HT-29 (cell line): Measurements from ENCODE around the gene CREBBP. TPM values are rescaled to one million over a fixed set of nuclear protein-coding genes. Genes with fewer than 3 reads are reported as not detected.
"Not testable (repeated sequence)": the region's sequence is repeated elsewhere in the genome, so short reads cannot be mapped to it uniquely, and the experiment has no call there.

Source experiments
- DNase-seq: peaks from one replicate; pipeline ENCODE4 v3.0.0-alpha.2; 2015; ENCODE audit warnings: low spot score
- total RNA-seq: library from RNA; depleted of rRNA; stranded (reverse); fragments of >200 nt; shearing (Covaris generic); gene quantifications from 2 replicates; pipeline ENCODE4 v1.2.3, GENCODE V29; 2014; rRNA removed

CREBBP gene
- 19.3 and 25.8 TPM in 2 replicates for total RNA-seq

DNA sequence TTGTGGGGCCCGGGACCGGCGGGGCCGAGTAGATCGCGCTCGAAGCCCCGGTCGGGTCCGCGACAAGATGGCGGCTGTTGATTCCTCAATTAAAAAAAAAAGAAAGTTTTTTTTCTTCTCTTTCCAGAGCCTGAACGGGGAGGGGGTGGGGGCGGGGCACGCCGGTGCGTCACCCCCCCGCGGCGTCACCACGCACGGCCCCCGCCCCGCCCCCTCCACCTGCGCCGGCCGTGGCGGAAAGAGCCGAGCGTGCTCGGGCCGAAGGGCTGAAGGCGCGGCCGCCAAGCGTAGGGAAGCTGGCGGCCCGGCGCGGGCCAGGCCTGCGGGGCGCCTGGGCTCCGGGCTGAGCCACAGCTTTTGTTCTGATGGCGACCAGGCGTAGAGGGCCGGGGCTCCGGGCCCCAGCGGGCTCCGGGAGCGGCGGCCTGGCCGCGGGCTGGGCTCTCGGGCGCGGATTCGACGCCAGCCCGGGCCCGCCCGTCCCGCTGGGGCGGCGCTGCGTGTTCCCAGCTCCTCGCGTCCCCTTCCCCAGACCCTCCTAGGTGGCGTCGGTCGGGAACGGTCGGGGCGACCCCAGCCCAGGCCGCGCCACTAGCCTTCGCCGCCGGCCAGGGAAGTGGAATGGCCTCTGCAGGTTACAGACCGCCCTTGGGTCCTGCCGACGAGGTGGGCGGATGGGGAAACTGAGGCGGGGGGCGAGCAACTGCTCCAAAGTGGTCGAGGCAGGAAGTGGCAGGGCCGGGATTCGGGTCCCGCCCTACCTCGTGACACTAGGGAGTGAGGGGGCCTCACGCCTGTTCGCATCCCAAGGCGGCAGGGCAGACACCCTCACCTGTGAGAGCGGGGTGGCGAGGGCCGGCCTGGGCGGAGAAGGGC is at the start of gene CREBBP:
Gene CREBBP, minus strand, starts transcription at position 91 of the 876 bp plus-strand sequence. CDS start 797 bp downstream, outside the sequence.
- peak; percentile 81 for DNase-seq

DNA sequence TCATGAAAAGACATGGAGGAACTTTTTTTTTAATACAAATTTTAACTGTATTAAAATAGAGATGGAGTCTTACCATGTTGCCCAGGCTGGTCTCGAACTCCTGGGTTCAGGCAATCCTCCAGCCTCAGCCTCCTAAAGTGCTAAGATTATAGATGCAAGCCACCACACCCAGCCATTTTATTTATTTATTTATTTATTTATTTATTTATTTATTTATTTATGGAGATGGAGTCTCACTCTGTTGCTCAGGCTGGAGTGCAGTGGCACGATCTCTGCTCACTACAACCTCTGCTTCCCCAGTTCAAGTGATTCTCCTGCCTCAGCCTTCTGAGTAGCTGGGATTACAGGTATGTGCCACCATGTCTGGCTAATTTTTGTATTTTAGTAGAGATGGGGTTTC is 46.6 kb upstream of the CREBBP start:
- not testable (repeated sequence) for DNase-seq

- DNase-seq = no peak
These were observed 44.2 kb upstream of the CREBBP start for GRCh38 chr16:3924763-3925162.

GRCh38 chr16:3922241-3922640 is 41.7 kb upstream of the CREBBP start:
- DNase-seq = no peak

DNA sequence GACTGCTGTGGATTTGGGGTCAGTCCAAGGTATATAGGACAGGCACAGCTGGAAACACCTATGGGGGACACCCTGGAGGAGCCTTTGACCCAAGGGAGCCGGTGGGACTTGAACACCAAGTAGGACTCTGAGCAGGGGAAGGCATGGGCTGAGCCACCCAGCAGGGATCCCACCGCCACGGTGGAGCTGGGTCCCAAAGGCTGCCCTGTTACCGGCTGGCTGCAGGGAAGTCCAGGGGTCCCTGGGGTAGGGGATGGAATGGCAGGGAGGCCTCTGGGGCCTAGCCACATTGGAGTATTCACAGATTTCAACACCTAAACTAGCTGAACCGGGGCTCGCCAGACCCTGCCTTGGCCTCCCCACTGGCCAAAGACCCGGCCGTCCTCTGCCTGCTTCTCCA is 39.7 kb upstream of the CREBBP start:
- DNase-seq = no peak

DNA sequence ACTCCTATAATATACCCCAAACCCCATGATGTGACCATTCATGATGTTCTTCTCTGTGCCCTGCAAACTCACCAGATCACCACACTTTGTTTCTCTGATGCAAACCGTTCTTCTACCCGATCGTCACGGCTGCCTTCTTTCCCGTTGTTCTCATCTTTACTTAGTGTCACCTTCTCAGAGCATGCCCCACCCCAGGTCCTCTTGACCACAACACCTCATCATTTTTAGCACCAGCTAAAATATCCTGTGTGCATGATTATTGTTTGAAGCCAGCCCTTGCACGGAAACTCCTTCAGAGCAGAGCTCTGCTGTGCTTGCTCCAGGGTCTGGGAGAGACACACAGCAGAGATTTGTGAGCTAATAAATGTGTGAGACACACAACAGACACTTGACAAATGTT is 38.9 kb upstream of the CREBBP start:
- no peak for DNase-seq

GRCh38 chr16:3915426-3916260 is 35.1 kb upstream of the CREBBP start:
- DNase-seq = no peak

DNA sequence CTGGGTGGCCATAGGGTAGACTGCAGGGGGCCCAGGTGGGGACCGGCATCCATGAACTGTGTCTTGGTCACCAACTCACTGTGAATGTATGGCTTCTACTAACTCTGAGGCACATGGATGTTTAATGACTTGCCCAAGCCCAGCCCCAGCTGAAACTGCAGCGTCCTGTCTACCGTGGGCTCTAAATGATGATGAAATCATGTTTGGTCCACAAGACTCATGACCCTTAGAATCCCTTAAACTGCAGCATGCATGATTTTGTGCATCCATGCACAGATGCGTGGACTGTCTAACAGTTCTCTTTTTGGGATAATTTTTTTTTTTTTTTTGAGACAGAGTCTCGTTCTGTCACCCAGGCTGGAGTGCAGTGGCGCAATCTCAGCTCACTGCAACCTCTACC is 32.4 kb upstream of the CREBBP start:
- no peak for DNase-seq

- no peak for DNase-seq
These were observed 31.9 kb upstream of the CREBBP start for GRCh38 chr16:3912373-3912772.

DNA sequence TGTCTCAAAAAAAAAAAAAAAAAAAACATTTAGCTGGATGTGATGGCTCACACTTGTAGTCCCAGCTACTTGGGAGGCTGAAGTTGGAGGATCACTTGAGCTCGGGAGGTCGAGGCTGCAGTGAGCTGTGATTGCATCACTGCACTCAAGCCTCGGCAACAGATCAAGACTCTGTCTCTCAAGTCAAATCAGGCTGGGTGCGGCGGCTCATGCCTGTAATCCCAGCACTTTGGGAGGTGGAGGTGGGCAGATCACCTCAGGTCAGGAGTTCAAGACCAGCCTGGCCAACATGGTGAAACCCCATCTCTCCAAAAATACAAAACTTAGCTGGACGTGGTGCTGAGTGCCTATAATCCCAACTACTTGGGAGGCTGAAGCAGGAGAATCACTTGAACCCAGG is 31.2 kb upstream of the CREBBP start:
- DNase-seq = not testable (repeated sequence)

DNA sequence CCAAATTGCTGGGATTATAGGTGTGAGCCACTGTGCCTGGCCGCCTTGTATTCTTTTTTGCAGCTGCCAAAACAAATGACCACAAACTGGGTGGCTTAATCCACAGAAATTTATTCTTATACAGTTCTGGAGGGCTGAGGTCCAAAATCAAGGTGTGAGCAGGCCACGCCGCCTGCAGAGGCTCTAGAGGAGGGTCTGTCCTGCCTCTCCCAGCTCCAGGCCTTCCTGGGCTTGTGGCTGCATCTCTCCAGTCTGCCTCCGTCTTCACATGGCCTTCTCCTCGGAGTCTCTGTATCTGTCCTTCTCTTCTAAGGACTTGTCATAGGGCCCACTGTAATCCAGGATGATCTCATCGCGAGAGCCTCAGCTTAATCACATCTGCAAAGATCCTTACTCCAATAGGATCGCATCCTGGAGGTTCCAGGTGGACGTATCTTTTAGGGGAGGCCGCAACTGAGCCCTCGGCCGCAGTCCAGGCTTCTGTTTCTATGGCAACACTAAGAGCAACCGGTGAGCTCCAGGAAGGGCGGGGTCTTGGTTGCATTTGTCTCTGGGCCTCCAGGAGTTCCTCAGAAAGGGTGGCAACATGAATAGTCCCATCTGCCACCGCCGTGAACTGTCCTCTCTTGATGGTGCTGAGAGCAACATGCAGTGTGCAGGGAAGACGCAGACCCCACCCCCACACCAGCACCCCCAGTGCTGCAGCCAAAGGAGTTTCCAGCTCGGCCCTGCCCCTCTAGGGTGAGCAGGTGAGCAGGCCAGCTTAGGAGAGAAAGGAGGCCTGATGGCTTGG is 29.5 kb upstream of the CREBBP start:
- DNase-seq = no peak

GRCh38 chr16:3908951-3909437 is 28.5 kb upstream of the CREBBP start:
- DNase-seq = no peak

DNA sequence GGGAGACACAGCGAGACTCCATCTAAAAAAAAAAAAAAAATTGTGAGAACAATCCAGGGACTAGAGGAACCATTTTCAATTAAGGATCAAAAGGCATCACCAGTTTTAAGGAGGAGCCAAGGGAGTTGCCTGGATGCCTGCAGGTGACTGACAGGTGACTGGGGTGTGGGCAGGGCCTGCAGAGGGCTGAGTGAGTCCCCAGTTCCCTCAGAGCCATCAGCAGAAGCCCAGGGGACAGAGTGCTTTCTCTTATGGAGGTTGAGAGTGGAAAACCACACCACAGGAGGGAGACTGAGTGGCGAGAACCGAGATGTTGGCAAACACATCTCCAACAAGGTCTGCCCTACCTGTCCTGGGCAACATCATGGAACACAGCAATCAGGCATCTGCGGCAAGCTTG is 27.1 kb upstream of the CREBBP start:
- no peak for DNase-seq

- no peak for DNase-seq
These were observed 25.9 kb upstream of the CREBBP start for GRCh38 chr16:3906363-3906762.

DNA sequence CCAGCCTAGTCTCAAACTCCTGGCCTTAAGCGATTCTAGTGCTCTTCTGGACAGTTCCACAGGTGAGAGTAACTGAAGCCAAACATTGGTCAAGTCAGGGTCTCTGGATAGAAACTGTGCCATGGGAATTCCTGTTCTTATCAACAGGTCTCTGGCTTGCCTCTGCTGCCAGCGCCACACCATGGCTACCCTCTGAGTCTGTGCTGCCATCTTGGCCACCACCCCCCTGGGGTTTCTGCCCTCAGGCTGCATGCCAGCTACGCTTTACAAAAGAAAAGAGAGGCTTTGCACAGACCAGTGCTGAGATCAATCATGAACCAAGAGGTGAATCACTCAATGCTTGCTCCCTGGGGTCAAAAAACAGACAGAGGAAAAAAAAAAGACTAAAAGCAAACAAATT is 24.4 kb upstream of the CREBBP start:
- no peak for DNase-seq

GRCh38 chr16:3890091-3890490 is 9.6 kb upstream of the CREBBP start:
- DNase-seq = no peak

- DNase-seq = no peak
These were observed 8.5 kb upstream of the CREBBP start for GRCh38 chr16:3889059-3889458.

- not testable (repeated sequence) for DNase-seq
These were observed 5.5 kb upstream of the CREBBP start for GRCh38 chr16:3885999-3886398.

GRCh38 chr16:3884398-3884797 is 3.9 kb upstream of the CREBBP start:
- DNase-seq = no peak

DNA sequence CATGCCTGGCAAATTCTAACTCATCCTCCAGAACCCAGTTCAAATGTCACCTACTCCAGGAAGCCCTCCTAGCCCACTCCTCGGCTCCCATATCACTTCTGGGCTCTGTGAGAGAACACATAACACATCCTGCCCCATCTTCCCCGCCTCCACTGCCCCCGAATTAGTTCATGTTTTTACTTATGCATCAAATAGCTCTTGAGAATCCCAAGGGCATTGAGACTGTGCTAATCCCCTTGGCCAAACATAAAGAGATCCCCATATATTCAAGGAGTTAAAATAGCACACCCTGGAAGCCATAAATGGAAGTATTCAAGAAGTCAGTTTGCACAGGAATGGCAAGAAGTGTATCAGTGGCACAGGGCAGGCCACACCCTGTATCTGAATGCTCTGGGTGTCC is 2.0 kb upstream of the CREBBP start:
- no peak for DNase-seq

GRCh38 chr16:3881499-3881990 is 1.0 kb upstream of the CREBBP start:
- no peak for DNase-seq
